Measurements from ENCODE around the gene HNRNPF. TPM values are rescaled to one million over a fixed set of nuclear protein-coding genes. Genes with fewer than 3 reads are reported as not detected.

Gene HNRNPF
- total RNA-seq, 1 donor from 2014 or later, result 163 TPM

DNA sequence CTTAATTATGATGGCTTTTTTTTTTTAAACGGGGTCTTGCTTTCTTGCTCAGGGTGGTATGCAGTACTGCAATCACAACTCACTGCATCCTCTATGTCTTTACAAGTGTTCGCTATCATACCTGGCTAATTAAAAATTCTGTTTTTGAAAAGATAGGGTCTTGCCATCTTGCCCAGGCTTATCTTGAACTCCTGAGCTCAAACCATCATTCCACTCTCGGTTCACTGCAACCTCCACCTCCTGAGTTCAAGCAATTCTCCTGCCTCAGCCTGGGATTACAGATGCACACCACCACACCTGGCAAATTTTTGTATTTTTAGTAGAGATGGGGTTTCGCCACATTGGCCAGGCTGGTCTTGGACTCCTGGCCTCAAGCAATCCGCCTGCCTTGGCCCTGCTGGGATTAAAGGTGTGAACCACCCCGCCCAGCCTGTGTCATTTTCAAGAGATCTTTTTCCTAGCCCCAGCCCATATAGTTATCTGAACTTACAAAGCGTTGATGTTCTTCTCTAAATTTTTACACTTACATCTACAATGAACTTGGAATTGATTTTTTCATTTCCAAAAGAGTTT is 6.0 kb downstream of the HNRNPF start:
- H3K27ac Mint-ChIP-seq, result no peak overlapping the region

DNA sequence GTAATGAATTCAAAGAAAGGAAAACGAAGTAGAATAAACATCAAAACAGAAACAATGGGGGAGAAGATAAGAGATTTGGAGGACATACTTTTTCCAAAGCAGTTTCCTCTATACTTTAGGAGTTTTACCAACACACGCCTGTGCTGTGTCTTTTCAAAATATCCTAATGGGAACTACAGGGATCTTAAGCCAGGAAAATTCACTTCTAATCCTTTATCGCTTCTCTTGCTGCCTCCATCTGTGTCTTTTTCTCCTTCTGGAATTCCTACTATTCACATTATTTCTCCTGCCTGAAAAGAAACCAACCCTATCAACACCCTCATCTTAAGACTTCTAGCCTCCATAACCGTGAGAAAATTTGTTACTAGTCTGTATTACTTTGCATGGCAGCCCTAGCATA is 6.8 kb downstream of the HNRNPF start:
- Mint-ChIP-seq H3K9me3 (no peaks in the 10 kb centered on the region), H3K4me1 (peaks cover 51% of the 10 kb centered on the region), H3K36me3 (peaks cover 7% of the 10 kb centered on the region), H3K27ac (peak overlapping the region; percentile 50), H3K27me3 (ENCODE audit: low read depth) (no peaks in the 10 kb centered on the region), H3K4me3 (no peak overlapping the region)
- TF ChIP-seq, protein P1, sequence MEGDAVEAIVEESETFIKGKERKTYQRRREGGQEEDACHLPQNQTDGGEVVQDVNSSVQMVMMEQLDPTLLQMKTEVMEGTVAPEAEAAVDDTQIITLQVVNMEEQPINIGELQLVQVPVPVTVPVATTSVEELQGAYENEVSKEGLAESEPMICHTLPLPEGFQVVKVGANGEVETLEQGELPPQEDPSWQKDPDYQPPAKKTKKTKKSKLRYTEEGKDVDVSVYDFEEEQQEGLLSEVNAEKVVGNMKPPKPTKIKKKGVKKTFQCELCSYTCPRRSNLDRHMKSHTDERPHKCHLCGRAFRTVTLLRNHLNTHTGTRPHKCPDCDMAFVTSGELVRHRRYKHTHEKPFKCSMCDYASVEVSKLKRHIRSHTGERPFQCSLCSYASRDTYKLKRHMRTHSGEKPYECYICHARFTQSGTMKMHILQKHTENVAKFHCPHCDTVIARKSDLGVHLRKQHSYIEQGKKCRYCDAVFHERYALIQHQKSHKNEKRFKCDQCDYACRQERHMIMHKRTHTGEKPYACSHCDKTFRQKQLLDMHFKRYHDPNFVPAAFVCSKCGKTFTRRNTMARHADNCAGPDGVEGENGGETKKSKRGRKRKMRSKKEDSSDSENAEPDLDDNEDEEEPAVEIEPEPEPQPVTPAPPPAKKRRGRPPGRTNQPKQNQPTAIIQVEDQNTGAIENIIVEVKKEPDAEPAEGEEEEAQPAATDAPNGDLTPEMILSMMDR (IDR thresholded peaks at IDR 0.05; ENCODE audit: unreplicated experiment), result no peak
- no peak for DNase-seq (ENCODE audit: low spot score in 2 of 2, unreplicated experiment in 2 of 2)

More for the DNA sequence above, 6.0 kb downstream of the HNRNPF start:
- peaks cover 7% of the 10 kb centered on the region for H3K36me3 Mint-ChIP-seq
- H3K4me3 Mint-ChIP-seq, result no peak overlapping the region
- no peak for DNase-seq (ENCODE audit: low spot score in 2 of 2, unreplicated experiment in 2 of 2)
- no peaks in the 10 kb centered on the region for H3K9me3 Mint-ChIP-seq
- TF ChIP-seq, protein P1 (IDR thresholded peaks at IDR 0.05; ENCODE audit: unreplicated experiment), result no peak
- H3K4me1 Mint-ChIP-seq, result peaks cover 44% of the 10 kb centered on the region
- H3K27me3 Mint-ChIP-seq (ENCODE audit: low read depth), result no peaks in the 10 kb centered on the region

DNA sequence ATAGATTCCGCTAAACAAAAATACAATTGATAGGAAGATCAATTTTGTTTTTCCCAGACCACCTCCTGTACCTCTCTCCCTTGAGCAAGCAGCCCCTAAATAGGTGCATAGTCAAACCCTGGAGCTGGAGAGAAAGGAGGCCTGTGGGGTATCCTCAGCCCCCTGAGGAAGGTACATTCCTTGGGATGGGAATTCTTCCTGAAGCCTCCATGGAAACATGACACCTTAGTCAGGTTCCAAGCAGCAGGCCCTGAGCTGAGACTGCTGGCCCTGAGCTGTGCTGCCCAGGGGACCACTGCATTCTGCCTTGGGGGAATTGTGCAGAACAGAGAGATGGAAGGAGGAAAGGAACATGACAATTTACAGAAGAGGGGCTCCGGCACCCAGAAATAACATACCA is 7.4 kb downstream of the HNRNPF start:
- TF ChIP-seq, protein P1 (IDR thresholded peaks at IDR 0.05; ENCODE audit: unreplicated experiment), result no peak
- no peak for DNase-seq (ENCODE audit: low spot score in 2 of 2, unreplicated experiment in 2 of 2)
- peak overlapping the region; percentile 50 for H3K27ac Mint-ChIP-seq
- no peaks in the 10 kb centered on the region for H3K27me3 Mint-ChIP-seq (ENCODE audit: low read depth)
- H3K36me3 Mint-ChIP-seq, result peaks cover 7% of the 10 kb centered on the region
- H3K4me3 Mint-ChIP-seq, result no peak overlapping the region
- H3K9me3 Mint-ChIP-seq, result no peaks in the 10 kb centered on the region
- peaks cover 52% of the 10 kb centered on the region for H3K4me1 Mint-ChIP-seq

DNA sequence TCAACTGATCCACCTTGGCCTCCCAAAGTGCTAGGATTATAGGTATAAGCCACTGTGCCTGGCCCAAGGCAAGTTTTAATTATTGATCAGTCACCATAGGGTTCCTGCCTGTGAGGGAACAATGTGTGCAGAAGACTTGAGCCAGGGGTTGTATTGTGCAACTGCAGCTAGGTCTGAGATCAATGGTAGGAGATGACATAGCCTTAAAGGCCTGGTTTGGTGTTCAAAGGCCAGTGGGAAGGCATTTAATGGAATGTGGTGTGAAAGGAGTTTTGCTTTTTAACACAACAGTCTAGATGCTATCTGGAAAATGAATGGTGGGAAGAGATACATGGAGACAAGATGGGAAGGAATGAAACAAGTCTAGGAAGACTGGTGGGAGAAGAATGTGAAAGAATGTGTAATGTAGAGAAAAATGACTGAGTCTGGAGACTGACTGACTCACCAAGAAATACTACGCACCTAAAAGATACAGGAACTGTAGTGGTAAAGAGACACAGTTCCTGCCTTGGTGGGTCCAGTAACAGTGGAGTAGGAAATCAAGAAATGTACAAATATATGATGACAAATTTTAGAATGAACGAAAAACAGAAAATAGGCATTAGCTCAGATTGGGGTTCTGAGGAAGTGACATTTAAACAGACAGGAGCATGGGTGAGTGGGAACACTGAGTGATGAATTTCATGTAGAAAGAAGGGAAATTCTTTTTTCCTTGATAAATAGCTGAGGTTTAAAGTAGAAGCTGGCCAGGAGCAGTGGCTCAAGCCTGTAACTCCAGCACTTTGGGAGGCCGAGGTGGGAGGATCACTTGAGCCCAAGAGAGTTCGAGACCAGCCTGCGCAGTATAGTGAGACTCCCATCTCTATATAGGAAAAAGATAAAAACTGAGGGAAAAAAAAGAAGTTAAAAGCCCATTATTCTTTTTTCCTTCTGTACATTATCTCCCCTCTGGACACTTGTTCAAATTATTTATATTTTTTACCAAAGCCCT is 9.4 kb downstream of the HNRNPF start:
- Mint-ChIP-seq H3K27ac (peak overlapping the region; percentile 48), H3K4me1 (peaks cover 60% of the 10 kb centered on the region), H3K36me3 (peaks cover 7% of the 10 kb centered on the region), H3K4me3 (no peak overlapping the region), H3K9me3 (no peaks in the 10 kb centered on the region), H3K27me3 (ENCODE audit: low read depth) (no peaks in the 10 kb centered on the region)
- TF ChIP-seq, protein P1 (IDR thresholded peaks at IDR 0.05; ENCODE audit: unreplicated experiment), result no peak
- DNase-seq (ENCODE audit: low spot score in 2 of 2, unreplicated experiment in 2 of 2), result no peak

DNA sequence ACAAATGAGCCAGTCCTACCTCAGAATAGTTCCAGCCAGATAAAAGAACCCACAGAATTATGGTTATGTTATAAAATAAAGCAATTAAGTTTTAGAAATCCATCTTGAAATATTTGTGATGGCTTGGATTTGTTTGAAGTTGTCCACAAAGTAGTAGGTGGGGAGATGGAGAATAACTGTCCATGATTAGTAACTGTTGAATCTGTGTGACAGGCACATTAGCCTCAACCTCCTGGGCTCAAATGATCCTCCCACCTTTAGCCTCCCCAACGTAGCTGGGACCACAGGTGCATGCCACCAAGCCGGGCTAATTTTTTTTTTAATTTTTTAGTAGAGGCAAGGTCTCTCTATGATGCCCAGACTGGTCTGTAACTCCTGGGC is 10.1 kb downstream of the HNRNPF start:
- Mint-ChIP-seq H3K36me3 (peaks cover 7% of the 10 kb centered on the region), H3K4me1 (peaks cover 58% of the 10 kb centered on the region), H3K27ac (peak overlapping the region; percentile 98), H3K9me3 (no peaks in the 10 kb centered on the region), H3K4me3 (no peak overlapping the region), H3K27me3 (ENCODE audit: low read depth) (no peaks in the 10 kb centered on the region)
- no peak for DNase-seq (ENCODE audit: low spot score in 2 of 2, unreplicated experiment in 2 of 2)
- TF ChIP-seq, protein P1 (IDR thresholded peaks at IDR 0.05; ENCODE audit: unreplicated experiment), result no peak
